T47D (cell line): ENCODE results near the gene NIPSNAP3A.
"Not testable (repeated sequence)": the region's sequence is repeated elsewhere in the genome, so short reads cannot be mapped to it uniquely, and the experiment has no call there.

Experiments used
- DNase-seq, 2 experiments: peaks; one replicate each; pipeline versions ENCODE4 v3.0.0 to v3.0.0-alpha.2; 2011 to 2012; ENCODE audit warnings: low read depth in 1 of 2, low spot score in 1 of 2
- JUND ChIP-seq: IDR thresholded peaks from 2 replicates; pipeline ENCODE4 v1.6.1; 2012; ENCODE audit warnings: low read depth
- in situ Hi-C: cut with HindIII; loops from 2 replicates; pipeline ENCODE4 v1.10.0; 2016; ENCODE audit warnings: low sequenced_read_pairs, low pct_unique_long_range_greater_than_20kb

Gene NIPSNAP3A

DNA sequence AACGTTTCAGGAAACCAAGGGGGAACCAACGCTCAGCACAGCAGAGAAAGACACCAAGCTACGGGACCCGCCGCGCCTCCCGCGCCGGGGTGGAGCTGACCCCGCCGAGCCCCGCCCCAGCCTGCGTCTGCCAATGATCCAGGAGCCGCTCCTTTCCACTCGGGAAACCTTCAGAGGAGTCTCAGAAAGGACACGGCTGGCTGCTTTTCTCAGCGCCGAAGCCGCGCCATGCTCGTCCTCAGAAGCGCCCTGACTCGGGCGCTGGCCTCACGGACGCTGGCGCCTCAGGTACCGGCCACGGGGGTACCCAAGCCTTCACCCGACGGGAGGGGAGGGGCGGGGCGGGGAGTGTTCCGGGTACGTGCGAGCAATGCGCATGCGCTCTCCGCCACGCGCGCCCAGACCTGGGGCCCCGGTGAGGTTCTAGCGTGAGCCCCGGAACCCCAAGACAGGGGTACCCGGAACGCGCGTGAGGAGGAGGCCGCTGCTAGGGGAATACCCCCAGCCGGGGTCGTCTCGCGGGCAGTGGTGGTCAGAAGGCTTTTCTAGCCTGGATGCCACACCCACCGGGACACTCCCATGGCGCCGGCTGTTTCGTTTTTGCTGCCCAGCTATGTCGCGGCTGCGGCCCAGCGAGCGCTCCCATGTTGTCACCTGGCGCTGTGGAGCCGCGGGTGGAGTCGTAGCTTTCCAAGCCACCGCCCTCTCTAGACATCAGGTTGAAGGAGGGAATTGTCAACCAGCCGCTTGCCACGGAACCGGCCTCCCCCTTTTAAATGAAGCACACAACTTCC is at the start of gene NIPSNAP3A:
Gene NIPSNAP3A, plus strand, starts transcription at position 119 of the 794 bp plus-strand sequence. Its CDS starts 110 bp downstream, at position 229.
- TF ChIP-seq JUND = no peak
- in situ Hi-C loops = no loop called here
- peak; percentile 76 to 89 for DNase-seq

DNA sequence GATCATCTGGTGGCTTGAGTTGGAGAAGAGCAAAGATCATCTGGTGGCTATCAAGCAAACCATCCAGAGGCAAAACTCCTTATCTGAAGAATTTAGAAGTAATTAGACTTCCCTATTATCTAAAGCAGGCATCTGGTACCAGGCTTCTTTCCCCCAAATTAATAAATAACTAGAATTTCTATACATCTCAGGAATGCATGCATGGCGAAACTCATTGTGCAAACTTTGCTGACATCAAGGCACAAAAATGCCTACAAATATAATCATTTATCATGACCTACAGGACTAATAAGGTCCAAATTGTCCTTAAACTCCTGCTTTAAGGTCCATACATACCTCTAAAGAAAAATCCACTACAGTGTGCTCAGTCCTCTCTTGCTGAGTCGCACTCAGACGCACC is 47.2 kb upstream of the NIPSNAP3A start:
- no peak for DNase-seq
- no peak for TF ChIP-seq JUND
- in situ Hi-C loops = no loop called here

DNA sequence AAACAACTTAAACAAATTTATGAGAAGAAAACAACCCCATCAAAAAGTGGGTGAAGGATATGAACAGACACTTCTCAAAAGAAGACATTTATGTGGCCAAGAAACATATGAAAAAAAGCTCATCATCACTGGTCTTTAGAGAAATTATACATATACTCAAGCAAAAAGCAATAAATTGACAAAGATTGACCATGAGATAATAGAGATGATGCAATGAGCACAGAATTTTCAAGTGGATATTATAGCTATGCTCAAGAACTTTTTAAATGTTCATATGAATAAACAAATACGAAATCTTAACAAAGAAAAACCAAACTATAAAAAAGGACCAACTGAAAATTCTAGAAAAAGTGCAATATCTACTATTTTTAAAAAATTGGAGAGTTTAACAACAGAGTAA is 38.7 kb upstream of the NIPSNAP3A start:
- in situ Hi-C loops, DNase-seq: not testable (repeated sequence)

DNA sequence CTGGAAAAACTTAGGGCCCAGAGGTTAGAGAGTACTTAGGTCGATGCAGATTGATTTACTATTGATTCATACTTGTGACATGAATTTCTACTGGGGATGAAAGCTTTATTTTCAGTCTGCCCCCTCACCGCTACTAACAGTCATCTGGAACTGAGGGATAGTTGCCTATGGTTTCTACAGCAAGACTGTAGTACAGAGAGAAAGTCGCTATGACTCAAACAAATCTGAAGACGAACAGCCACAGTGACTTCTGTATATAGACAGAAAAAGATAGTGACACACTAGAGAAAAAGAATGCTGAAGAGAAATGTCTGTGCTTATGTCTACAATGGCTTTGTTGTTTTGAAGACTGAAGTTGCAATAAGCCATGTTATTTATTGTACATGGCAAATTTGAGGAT is 35.9 kb upstream of the NIPSNAP3A start:
- DNase-seq = no peak
- TF ChIP-seq JUND = no peak
- in situ Hi-C loops = no loop called here

DNA sequence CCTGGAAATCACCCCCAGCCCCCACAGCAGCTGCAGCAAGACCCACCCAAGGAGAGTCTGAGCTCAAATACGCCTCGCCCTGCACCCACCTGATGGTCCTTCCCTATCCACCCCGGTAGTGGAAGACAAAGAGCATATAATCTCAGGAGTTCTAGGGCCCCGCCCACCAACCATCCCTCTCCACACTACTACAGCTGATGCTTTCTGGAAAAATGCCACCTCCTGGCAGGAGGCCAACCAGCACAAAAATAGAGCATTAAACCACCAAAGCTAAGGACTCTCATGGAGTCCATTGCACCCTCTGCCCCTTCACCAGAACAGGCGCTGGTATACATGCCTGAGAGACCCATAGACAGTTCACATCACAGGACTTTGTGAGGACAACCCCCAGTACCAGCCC is 22.5 kb upstream of the NIPSNAP3A start:
- DNase-seq = no peak

DNA sequence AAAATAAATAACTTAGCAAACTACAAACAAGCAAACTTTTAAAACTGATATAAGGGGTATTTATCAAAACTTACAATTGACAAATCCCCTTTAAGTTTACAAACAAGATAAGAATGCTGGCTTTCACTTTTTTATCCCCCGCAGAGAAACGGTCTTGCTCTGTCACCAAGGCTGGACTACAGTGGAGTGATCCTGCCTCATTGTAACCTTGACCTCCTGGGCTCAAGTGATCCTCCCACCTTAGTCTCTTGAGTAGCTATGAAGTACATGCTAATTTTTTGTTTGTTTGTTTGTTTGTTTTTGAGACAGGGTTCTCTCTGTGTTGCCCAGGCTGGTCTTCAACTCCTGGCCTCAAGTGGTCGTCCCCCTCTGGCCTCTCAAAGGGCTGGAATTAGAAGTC is 9.0 kb upstream of the NIPSNAP3A start:
- no peak for DNase-seq
- TF ChIP-seq JUND = no peak
- in situ Hi-C loops = no loop called here

More for the DNA sequence above, 22.5 kb upstream of the NIPSNAP3A start:
- TF ChIP-seq JUND = no peak
- in situ Hi-C loops = no loop called here

DNA sequence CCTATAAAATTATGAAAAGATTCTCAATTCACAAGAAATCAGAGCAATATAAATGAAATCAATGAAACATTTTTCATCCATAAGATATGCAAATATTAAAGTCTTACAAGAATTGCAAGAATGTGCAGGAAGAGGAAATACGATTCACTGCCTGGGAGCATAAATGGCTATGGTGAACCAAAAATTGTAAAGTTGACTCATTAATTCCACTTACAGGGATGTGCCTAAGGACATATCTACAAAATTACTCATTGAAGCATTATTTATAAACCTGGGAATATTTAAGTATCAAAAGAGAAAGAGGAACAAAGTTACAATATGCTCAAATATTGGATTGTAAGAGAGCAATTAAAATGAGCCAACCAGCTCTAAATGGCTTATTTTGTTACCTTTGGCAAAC is 6.9 kb upstream of the NIPSNAP3A start:
- no peak for DNase-seq
- in situ Hi-C loops = no loop called here
- no peak for TF ChIP-seq JUND

DNA sequence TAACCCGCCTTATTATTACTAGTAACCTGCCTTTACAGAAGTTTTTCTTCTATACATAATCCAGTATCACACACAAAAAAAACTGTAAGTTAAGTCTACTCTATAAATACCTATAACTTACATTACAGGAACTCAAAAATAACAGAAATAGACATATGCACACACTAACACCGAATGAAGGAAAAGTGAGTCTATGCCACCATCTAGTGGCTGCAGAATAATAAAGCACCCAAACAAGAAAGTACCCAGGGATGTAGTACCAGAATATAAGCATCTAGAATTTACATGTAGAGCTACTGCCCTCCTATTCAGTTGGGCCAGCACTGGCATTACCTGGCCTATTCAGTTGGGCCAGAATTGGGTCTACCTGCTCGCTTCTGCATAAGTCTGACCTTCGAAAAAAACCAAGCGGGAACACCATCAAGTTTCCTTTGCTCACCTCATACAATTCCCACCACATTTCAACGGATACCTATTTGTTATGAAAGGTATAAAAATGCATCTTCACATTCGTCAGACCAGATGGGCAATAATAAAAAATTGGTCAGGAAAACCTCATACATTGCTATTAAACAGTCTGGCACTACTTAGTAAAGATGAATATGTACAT is 4.0 kb upstream of the NIPSNAP3A start:
- DNase-seq = peak; percentile 43 to 85
- in situ Hi-C loops = no loop called here
- no peak for TF ChIP-seq JUND

DNA sequence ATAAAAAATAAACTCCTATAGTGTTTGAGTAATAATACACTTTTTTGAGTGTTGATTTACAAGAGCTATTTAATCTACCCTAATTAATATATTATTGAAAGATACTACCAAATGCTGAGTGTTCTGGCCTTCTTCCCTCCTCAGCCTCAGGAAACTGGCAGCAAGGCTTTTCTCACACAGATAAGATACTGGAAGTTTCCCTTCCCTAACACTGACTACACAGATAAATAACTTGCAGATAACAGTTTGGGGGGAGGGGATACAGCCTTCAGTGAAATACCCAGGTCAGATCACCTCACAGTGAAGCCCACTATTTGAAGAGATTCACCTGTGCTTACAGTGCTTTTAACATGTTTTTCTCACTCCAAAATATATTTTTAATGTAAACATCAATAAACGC is 1.6 kb upstream of the NIPSNAP3A start:
- TF ChIP-seq JUND = no peak
- in situ Hi-C loops = no loop called here
- no peak for DNase-seq

DNA sequence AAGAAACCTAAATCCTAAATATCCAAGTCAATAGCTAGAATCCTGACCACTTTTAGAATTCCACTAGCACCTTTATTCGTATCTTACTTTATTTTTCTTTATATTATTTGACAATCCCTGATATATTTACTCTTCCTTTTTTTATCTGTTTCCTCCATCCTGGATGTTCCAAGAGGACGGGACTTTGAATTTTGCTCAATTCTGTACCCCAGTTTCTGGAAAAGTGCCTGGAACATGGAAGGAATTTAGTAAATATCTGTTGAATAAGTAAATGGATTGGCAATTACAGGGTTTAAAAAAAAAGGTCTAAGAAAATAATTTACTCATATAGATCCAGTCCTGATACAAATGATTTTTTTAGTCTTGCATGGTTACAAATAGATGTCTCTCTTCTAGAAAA is 1.2 kb upstream of the NIPSNAP3A start:
- DNase-seq = no peak
- in situ Hi-C loops = no loop called here
- no peak for TF ChIP-seq JUND

DNA sequence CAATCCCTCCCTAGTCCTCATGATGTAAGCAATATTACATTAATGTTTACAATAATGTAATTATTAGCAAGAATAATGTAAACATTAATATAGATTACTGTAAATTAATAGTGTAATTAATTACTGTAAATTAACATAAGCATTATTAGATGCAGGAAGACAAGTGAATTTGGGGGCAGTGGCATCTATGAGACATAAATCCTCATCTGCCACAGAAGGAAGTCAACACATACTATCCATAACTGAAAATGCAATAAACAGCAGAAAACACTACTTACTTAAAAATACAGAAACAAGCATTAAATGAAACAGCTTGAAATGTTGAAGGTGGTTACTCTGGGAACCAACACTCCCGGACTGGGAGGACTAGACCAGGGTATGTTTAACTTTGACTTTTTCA is 685 bp upstream of the NIPSNAP3A start:
- no peak for TF ChIP-seq JUND
- in situ Hi-C loops = no loop called here
- DNase-seq = no peak

DNA sequence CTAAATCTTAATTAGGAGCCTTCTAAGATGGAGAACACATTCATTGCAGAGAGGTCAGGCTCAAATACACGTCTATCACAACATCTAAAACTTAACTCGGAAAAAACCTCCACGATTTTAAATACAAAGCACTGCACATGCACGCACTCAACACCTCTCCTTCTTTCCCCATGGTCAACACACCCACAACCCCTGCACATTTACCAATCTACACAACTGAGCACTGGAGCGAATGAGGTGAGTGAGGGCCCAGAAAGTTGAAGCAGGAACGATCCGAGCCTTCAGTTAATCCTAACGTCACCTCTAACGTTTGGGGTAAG is 278 bp upstream of the NIPSNAP3A start:
- no peak for DNase-seq
- TF ChIP-seq JUND = no peak
- in situ Hi-C loops = no loop called here

DNA sequence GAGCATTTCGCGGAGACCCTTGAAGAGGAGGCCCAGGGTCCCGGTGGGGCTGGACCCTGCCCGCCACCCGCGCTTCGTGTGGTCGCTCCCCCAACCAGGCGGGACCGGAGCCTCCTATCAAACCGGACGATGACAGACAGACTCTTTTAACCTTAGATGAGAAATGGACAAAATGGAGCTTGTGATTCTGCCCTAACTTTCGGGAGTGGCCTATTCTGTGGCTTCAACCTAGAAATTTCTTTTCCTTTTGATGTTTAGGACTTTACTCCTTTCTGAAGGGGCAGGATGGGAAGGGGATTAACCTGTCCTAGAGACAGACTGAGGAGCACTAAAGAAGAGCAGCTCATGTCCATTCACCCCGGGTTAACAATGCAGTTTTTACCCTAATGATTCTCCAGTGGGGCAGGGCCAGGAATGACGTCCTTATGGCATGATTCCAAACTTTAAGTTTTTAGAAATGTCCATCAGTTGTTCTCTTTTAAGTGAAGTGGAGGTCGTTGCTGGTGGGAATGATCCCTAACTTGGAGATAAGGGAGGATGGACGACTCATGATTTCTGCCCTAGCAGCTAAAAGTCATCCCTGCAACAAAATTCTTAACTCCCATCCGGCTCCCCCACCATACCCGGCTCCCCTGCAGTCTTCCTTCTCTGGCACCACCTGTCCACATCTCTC is 1.0 kb downstream of the NIPSNAP3A start:
- no peak for TF ChIP-seq JUND
- DNase-seq = peak in 1 of 2 experiments; percentile 26
- in situ Hi-C loops = no loop called here
